Pancreas (tissue), 10 donors: ENCODE data around the gene CT47C1. TPM values are rescaled to one million over a fixed set of nuclear protein-coding genes. Genes with fewer than 3 reads are reported as not detected.

ENCODE experiments used
- ATAC-seq, 4 donors: fragments of 200-7000 bp; cut with Tn5 transposase; one replicate each; pipeline versions ENCODE4 v1.8.0 to v1.9.1; 2020; ENCODE audit warnings: mild to moderate bottlenecking in 4 of 4, moderate library complexity in 4 of 4
- DNase-seq, 6 donors: peaks; one replicate each; pipeline ENCODE4 v3.0.0-alpha.2; 2020
- FAIRE-seq: peaks from 2 replicates; lab custom pipeline; 2012; peaks lifted over from hg19 to GRCh38; lab: Jason Lieb, UNC
- H3K27ac ChIP-seq, 4 donors: fragments of 200-600 bp; sonication (generic); 1 replicate in 3 of 4; 2 replicates in 1 of 4; pipeline versions ENCODE4 v1.5.0 to v1.8.0; 2020
- H3K27me3 ChIP-seq, 4 donors: fragments of 200-600 bp; one replicate each; pipeline ENCODE4 v1.8.0; 2021
- H3K36me3 ChIP-seq, 3 donors: fragments of 200-600 bp; sonication (generic) in 1 of 3; one replicate each; pipeline versions ENCODE4 v1.5.0 to v1.8.0; 2020 to 2021
- H3K4me1 ChIP-seq, 3 donors: fragments of 200-600 bp; one replicate each; pipeline ENCODE4 v1.8.0; 2021
- H3K4me3 ChIP-seq, 4 donors: fragments of 200-600 bp; sonication (generic) in 2 of 4; one replicate each; pipeline versions ENCODE4 v1.5.0 to v1.8.0; 2020 to 2021
- H3K9me3 ChIP-seq, 4 donors: fragments of 200-600 bp; one replicate each; pipeline ENCODE4 v1.8.0; 2021
- WGBS, 2 donors: extraction: QIAGEN DNeasy Blood & Tissue Kit; methylation state at CpG; one replicate each; pipeline ENCODE4 v1.1.7; 2013; 5-methylcytosine and 5-hydroxymethylcytosine counted together
- intact Hi-C, 3 donors: fragments of 100-400 bp; cut with DNase I; formaldehyde crosslinking; loops; one replicate each; pipeline versions ENCODE4 v1.11.1 to v1.14.2; 2022
- polyA plus RNA-seq, 2 donors: library from polyadenylated mRNA; stranded (reverse); fragments of 200-250 nt; gene quantifications; one replicate each; pipeline ENCODE4 v1.2.3, GENCODE V29; 2013
- total RNA-seq, 6 donors: library from RNA; stranded (reverse); fragmentation: NEBNext Ultra II Directional in 4 of 6; extraction: Animal tissue kit (Norgen Biotek cat#: 25700) in 4 of 6; gene quantifications; one replicate each; pipeline versions ENCODE4 v1.2.1 to v1.2.4, GENCODE V29; 2021 to 2023
- TF ChIP-seq, protein P1 (sequence below), 4 donors: fragments of 200-600 bp; sonication (generic) in 3 of 4; IDR thresholded peaks; one replicate each; pipeline versions ENCODE4 v1.5.0 to v1.8.0; 2021; ENCODE audit warnings: antibody characterized with exemption in 4 of 4
- donor health status: healthy with polysubstance abuse.
- donor health status: DM: no; HTN: no; CAD: no; lungs with moderate emphysema.
- donor health status: DM: no; HTN: no; CAD: no.
- donor health status: control.
- donor health status: control.
- donor health status: Bipolar disorder and iron deficiency.
- donor health status: DM: yes; HTN: yes; CAD: no.
- donor health status: DM: no; HTN: no; CAD: no.
- donor health status: DM: no; HTN: no; CAD: no.
- donor health status: DM: yes; HTN: yes; CAD: no.

Gene CT47C1
- total and polyA plus RNA-seq, 8 donors, result not detected

DNA sequence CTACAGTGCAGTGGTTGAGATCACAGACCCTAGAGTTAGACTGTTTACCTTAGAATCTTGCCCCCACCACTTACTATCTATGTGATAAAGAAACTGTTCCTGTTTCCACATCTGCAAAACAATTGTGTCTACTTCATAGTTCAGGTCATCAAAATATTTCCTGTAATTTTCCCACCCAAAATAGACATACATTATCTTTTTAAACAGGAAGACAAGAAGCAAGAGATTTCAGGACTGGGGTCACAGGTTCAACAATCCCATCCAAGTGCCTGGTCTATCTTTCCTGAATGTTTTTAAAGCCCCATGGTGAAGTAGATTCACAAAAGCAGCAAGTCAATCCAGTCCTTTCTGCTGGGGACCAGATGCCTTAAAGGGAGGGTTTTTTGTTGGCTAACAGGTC, 41.8 kb upstream of the CT47C1 start:
- no peaks in the 10 kb centered on the region for H3K27me3 ChIP-seq
- H3K36me3 ChIP-seq, result no peaks in the 10 kb centered on the region
- DNase-seq (no peak), ATAC-seq (no peak), FAIRE-seq (no peak)
- intact Hi-C loops, result no loop called here
- no peak overlapping the region for H3K27ac ChIP-seq
- no peaks in the 10 kb centered on the region for H3K4me1 ChIP-seq
- TF ChIP-seq, protein P1, sequence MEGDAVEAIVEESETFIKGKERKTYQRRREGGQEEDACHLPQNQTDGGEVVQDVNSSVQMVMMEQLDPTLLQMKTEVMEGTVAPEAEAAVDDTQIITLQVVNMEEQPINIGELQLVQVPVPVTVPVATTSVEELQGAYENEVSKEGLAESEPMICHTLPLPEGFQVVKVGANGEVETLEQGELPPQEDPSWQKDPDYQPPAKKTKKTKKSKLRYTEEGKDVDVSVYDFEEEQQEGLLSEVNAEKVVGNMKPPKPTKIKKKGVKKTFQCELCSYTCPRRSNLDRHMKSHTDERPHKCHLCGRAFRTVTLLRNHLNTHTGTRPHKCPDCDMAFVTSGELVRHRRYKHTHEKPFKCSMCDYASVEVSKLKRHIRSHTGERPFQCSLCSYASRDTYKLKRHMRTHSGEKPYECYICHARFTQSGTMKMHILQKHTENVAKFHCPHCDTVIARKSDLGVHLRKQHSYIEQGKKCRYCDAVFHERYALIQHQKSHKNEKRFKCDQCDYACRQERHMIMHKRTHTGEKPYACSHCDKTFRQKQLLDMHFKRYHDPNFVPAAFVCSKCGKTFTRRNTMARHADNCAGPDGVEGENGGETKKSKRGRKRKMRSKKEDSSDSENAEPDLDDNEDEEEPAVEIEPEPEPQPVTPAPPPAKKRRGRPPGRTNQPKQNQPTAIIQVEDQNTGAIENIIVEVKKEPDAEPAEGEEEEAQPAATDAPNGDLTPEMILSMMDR (IDR thresholded peaks at IDR 0.05), result no peak
- no peaks in the 10 kb centered on the region for H3K9me3 ChIP-seq
- no peak overlapping the region for H3K4me3 ChIP-seq

DNA sequence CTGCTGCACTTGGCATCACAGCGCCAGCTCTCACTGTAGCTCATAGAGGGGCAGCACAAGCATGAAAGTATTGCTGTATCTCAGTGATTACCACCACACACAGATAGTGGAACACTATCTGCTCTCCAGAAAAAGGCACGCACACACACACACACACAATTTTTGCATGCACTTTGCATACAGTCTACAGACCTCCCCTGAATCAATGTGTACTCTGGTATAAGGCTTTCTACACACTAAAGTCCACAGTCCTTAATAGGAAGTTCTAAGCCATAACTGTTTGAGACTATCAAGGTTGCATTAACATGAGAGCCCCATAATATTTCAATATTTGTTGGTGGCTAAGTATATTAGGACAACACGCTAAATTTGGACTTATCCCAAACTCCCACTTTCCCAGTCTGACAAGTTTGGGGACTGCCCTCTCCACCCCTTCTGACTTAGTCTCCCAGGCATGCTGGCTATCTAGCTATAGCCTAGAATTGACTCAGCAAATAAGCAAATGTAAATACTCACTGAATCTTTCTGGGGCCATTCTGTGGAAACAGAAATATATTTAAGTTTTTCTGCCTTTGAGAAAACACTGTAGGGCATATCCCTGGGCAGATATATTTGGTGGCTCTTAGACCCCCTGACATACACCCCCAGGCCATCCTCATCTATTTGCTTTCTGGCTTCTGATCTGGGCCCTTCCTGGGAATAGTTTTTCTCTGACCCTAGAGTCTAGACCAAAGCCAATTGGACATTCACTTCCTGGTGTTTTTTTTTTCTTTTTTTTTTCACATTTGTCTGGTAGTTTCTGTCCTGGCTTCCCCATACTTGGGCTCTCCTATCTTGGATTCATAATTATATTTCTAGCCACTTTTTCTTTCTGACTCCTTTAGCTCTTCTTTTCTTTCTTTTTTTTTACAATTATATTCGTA, 36.4 kb upstream of the CT47C1 start:
- Histone ChIP-seq H3K9me3 (no peaks in the 10 kb centered on the region), H3K27ac (no peak overlapping the region), H3K27me3 (no peaks in the 10 kb centered on the region), H3K4me3 (no peak overlapping the region), H3K36me3 (no peaks in the 10 kb centered on the region), H3K4me1 (no peaks in the 10 kb centered on the region)
- TF ChIP-seq, protein P1 (IDR thresholded peaks at IDR 0.05), result no peak
- intact Hi-C loops, result no loop called here
- DNase-seq (no peak), ATAC-seq (peak in 1 of 4 donors; percentile 51), FAIRE-seq (no peak)
- 66 to 68% methylated on average over 4 of the region's 4 CpGs for WGBS, 2 donors

DNA sequence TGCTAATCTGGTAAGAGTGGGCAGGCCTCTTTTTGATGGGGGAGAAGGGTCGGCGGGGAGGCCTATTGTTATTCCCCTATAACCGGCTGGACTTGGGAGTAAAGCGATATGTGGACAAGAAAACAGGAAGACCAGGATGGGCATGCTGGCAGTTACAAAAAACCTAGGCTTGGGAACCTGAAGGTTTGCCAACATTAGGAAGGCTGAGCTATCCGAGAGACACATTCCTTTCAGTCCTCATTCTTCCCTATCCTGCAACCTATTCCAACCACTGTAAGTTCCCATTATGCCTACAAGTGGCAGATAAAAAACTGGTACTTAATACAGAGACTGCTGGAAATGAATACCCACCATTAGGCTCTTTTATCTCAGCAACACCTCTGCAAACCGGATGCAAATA, 32.4 kb upstream of the CT47C1 start:
- Histone ChIP-seq H3K4me1 (no peaks in the 10 kb centered on the region), H3K36me3 (no peaks in the 10 kb centered on the region), H3K27me3 (no peaks in the 10 kb centered on the region), H3K9me3 (no peaks in the 10 kb centered on the region), H3K4me3 (no peak overlapping the region), H3K27ac (no peak overlapping the region)
- FAIRE-seq (no peak), DNase-seq (no peak), ATAC-seq (no peak)
- WGBS, 2 donors, result 67 to 82% methylated on average over 6 of the region's 6 CpGs
- intact Hi-C loops, result no loop called here
- TF ChIP-seq, protein P1 (IDR thresholded peaks at IDR 0.05), result no peak

DNA sequence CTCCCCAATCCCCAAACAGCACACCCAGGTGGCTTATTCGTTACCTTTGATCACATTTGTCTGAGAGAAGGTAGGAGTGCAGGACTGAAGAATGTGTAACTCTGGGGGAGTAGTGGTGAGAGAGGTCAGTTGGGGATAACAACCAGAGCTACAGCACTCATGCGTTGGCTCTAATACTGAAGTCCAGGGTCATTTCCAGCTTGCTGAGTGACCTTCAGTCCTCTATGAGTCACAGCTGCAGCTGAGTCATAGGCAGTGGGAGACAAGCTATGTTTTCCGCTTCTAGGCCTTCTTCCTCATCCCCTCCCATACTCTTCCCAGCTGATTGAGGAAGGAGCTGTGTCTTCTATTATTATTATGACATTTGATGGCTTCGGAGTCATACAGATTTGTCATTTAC, 31.6 kb upstream of the CT47C1 start:
- WGBS, 2 donors, result 29 to 40% methylated on average over 4 of the region's 4 CpGs
- DNase-seq, result peak in 4 of 6 donors; percentile 38 to 65 (median 52)
- peak; percentile 37 for FAIRE-seq

More for the DNA sequence above, 31.6 kb upstream of the CT47C1 start:
- TF ChIP-seq, protein P1 (IDR thresholded peaks at IDR 0.05), result no peak
- Histone ChIP-seq H3K27me3 (no peaks in the 10 kb centered on the region), H3K36me3 (no peaks in the 10 kb centered on the region), H3K4me3 (no peak overlapping the region), H3K4me1 (no peaks in the 10 kb centered on the region), H3K9me3 (no peaks in the 10 kb centered on the region), H3K27ac (no peak overlapping the region)
- intact Hi-C loops, result no loop called here
- ATAC-seq, result peak; percentile 90 to 98 (median 94)
